ENCODE data around the gene SECTM1. TPM values are rescaled to one million over a fixed set of nuclear protein-coding genes. Genes with fewer than 3 reads are reported as not detected.
"Not testable (repeated sequence)": the region's sequence is repeated elsewhere in the genome, so short reads cannot be mapped to it uniquely, and the experiment has no call there.

Gene SECTM1
- 10 to 100 TPM; 29.1 to 76.3 TPM for total RNA-seq

DNA sequence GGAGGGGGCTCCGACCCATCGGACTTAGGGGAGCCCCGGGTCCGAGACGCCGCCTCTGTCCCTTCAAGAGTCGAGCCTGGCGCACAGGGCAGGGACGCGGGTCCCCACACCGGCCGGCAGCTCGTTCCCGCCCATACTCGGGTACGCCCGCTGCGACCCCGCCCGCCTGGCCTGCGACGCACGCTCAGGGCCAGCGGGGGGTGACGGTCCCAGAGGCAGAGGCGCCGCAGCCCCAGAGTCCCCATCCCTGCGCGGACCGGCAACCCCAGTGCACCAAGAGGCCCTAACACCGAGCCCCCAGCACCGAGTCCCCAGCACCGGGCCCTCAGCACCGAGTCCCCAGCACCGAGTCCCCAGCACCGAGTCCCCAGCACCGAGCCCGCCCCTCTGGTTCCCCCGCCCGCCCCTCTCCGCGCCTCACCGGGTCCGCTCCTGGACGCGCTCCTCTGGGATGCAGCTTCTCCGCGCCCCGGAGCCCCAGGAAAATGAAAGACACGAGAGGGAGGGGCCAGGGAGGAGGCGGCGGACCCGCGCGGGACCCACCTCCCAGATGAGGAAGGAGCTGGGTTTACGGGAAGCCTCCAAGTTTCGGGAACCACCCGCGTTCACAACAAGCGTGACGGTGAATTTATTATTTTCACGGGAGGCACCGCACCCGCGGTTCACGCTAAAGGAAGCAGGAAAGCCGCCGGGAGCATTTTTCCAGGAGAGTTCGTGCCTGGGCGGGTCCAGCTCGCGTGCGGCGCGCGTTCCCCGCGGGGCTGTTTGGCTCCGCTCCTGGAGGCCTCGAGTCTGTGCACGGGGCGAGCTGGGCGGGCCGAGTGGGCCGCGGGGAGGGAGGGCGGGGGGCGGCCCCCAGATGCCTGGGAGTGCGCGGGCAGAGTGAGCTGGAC, at the start of gene SECTM1:
Gene SECTM1 (minus strand): TSS at position 488 of the 893 bp plus-strand sequence. CDS start 6,526 bp downstream, outside the sequence.
- H3K9ac ChIP-seq (ENCODE audit: low read depth in 2 of 2, low read length in 2 of 2), result peak within 1 kb of the TSS; percentile 68 to 81
- H3K27ac ChIP-seq, result peak within 1 kb of the TSS; percentile 73

GRCh38 chr17:82382933-82383255, 49.3 kb upstream of the SECTM1 start:
- no peaks in the 10 kb centered on the region for H3K4me1 ChIP-seq
- DNase-seq, result no peak
- H3K36me3 ChIP-seq, result no peaks in the 10 kb centered on the region
- no peak overlapping the region for H3K4me3 ChIP-seq
- TF ChIP-seq, protein P1, sequence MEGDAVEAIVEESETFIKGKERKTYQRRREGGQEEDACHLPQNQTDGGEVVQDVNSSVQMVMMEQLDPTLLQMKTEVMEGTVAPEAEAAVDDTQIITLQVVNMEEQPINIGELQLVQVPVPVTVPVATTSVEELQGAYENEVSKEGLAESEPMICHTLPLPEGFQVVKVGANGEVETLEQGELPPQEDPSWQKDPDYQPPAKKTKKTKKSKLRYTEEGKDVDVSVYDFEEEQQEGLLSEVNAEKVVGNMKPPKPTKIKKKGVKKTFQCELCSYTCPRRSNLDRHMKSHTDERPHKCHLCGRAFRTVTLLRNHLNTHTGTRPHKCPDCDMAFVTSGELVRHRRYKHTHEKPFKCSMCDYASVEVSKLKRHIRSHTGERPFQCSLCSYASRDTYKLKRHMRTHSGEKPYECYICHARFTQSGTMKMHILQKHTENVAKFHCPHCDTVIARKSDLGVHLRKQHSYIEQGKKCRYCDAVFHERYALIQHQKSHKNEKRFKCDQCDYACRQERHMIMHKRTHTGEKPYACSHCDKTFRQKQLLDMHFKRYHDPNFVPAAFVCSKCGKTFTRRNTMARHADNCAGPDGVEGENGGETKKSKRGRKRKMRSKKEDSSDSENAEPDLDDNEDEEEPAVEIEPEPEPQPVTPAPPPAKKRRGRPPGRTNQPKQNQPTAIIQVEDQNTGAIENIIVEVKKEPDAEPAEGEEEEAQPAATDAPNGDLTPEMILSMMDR (IDR thresholded peaks at IDR 0.05), result no peak
- peaks cover 25% of the 10 kb centered on the region for H3K27me3 ChIP-seq
- H3K9ac ChIP-seq (ENCODE audit: low read depth in 2 of 2, low read length in 2 of 2), result no peak overlapping the region
- intact Hi-C loops (cut with DNase I), result no loop called here
- no peaks in the 10 kb centered on the region for H3K9me3 ChIP-seq
- no peak overlapping the region for H3K27ac ChIP-seq

More for the DNA sequence above, at the start of gene SECTM1:
- TF ChIP-seq, protein P1 (IDR thresholded peaks at IDR 0.05), result no peak
- peak; percentile 68 for DNase-seq
- intact Hi-C loops (cut with DNase I), result no loop called here
- H3K4me1 ChIP-seq, result peaks cover 33% of the 10 kb centered on the region
- peaks cover 16% of the 10 kb centered on the region for H3K27me3 ChIP-seq
- H3K36me3 ChIP-seq, result no peaks in the 10 kb centered on the region
- peak within 1 kb of the TSS; percentile 47 for H3K4me3 ChIP-seq
- H3K9me3 ChIP-seq, result no peaks in the 10 kb centered on the region

GRCh38 chr17:82382220-82382932, 48.8 kb upstream of the SECTM1 start:
- H3K36me3 ChIP-seq; intact Hi-C loops (cut with DNase I); H3K4me1 ChIP-seq; H3K9me3 ChIP-seq; H3K4me3 ChIP-seq; H3K27ac ChIP-seq; H3K9ac ChIP-seq (ENCODE audit: low read depth in 2 of 2, low read length in 2 of 2); DNase-seq: not testable (repeated sequence)
- peaks cover 23% of the 10 kb centered on the region for H3K27me3 ChIP-seq

- H3K27ac ChIP-seq; H3K4me1 ChIP-seq; H3K4me3 ChIP-seq; H3K9ac ChIP-seq (ENCODE audit: low read depth in 2 of 2, low read length in 2 of 2); intact Hi-C loops (cut with DNase I); DNase-seq; H3K36me3 ChIP-seq; H3K9me3 ChIP-seq: not testable (repeated sequence)
- H3K27me3 ChIP-seq, result peaks cover 16% of the 10 kb centered on the region
Measured at GRCh38 chr17:82381703-82382009, 48.1 kb upstream of the SECTM1 start.

DNA sequence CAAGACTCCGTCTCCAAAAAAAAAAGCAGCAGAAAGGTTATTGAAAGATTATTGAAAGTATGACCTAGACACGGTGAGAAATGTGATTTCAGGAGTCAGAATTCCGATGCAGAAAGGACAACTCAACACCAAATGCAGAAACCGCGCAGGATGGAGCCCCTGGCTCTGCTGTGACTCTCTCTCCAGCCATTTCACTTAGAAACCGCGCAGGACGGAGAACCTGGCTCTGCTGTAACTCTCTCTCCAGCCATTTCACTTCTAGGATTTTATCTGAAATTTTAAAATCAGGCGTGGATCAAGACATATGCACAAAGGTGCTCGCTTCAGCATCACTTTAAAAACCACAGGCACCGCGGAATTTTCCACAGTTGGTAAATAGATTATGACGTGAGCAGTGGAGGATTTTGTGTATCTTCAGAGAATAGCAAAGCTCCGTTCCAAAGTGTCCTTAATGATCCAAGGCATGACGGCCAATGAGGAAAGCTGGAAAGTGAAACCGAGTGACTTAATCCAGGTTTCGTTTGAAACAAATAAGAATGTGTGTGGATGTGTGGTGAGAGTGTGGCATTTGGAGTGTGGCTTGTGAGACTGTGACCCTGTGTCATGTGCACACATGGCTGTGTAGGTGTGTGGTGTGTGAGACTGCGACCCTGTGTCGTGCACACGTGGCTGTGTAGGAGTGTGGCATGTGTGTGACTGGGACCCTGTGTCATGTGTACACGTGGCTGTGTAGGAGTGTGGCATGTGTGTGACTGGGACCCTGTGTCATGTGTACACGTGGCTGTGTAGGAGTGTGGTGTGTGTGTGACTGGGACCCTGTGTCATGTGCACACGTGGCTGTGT, 47.5 kb upstream of the SECTM1 start:
- no peak overlapping the region for H3K27ac ChIP-seq
- DNase-seq, result no peak
- H3K4me1 ChIP-seq, result no peaks in the 10 kb centered on the region
- no peak overlapping the region for H3K4me3 ChIP-seq
- H3K27me3 ChIP-seq, result peaks cover 14% of the 10 kb centered on the region
- no peaks in the 10 kb centered on the region for H3K36me3 ChIP-seq
- intact Hi-C loops (cut with DNase I), result no loop called here
- H3K9me3 ChIP-seq, result no peaks in the 10 kb centered on the region
- TF ChIP-seq, protein P1 (IDR thresholded peaks at IDR 0.05), result no peak
- no peak overlapping the region for H3K9ac ChIP-seq (ENCODE audit: low read depth in 2 of 2, low read length in 2 of 2)

DNA sequence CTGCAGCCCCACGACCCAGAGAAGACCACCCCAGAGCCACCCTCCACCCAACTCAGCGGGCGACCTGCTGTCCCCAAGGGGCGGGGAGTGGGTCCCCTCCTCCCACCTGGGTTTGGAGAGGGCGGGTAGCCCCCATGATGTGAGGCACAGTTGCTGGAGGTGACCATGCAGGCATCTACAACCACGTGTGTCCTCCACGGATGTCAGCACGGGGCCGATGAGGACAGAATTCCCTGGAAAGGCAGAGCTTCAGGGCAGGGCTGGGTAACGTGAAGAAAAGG, 45.1 kb upstream of the SECTM1 start:
- DNase-seq, result no peak
- intact Hi-C loops (cut with DNase I), result no loop called here

More for the DNA sequence above, 45.1 kb upstream of the SECTM1 start:
- H3K36me3 ChIP-seq, result no peaks in the 10 kb centered on the region
- peaks cover 22% of the 10 kb centered on the region for H3K27me3 ChIP-seq
- H3K4me3 ChIP-seq, result no peak overlapping the region
- TF ChIP-seq, protein P1 (IDR thresholded peaks at IDR 0.05), result no peak
- no peaks in the 10 kb centered on the region for H3K9me3 ChIP-seq
- H3K9ac ChIP-seq (ENCODE audit: low read depth in 2 of 2, low read length in 2 of 2), result no peak overlapping the region
- H3K27ac ChIP-seq, result no peak overlapping the region
- H3K4me1 ChIP-seq, result no peaks in the 10 kb centered on the region

Measured in colonic mucosa (tissue), 4 donors.